ENCODE measurements around the gene MRPL34. TPM values are rescaled to one million over a fixed set of nuclear protein-coding genes. Genes with fewer than 3 reads are reported as not detected.

Gene MRPL34
- total RNA-seq, 1 donor from 2014 or later: 84.9 TPM

DNA sequence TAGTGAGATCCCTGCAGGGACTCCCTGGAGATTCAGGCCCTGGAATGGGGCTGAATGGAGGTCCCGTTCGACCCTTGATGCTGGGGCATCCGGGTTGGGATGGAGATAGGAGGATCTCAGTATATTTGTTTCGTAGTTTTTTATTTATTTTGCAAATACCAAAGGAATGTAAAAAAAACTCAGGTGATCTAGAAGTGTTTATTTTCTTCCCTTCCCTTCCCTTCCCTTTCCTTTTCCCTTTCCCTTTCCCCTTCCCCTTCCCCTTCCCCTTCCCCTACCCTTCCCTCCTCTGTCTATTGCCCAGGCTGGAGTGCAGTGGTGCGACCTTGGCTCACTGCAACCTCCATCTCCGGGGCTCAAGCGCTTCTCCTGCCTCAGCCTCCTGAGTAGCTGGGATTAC, 36.2 kb downstream of the MRPL34 start:
- TF ChIP-seq, protein P1, sequence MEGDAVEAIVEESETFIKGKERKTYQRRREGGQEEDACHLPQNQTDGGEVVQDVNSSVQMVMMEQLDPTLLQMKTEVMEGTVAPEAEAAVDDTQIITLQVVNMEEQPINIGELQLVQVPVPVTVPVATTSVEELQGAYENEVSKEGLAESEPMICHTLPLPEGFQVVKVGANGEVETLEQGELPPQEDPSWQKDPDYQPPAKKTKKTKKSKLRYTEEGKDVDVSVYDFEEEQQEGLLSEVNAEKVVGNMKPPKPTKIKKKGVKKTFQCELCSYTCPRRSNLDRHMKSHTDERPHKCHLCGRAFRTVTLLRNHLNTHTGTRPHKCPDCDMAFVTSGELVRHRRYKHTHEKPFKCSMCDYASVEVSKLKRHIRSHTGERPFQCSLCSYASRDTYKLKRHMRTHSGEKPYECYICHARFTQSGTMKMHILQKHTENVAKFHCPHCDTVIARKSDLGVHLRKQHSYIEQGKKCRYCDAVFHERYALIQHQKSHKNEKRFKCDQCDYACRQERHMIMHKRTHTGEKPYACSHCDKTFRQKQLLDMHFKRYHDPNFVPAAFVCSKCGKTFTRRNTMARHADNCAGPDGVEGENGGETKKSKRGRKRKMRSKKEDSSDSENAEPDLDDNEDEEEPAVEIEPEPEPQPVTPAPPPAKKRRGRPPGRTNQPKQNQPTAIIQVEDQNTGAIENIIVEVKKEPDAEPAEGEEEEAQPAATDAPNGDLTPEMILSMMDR (IDR thresholded peaks at IDR 0.05): no peak
- H3K27me3 ChIP-seq: no peaks in the 10 kb centered on the region
- ATAC-seq: no peak
- no peak overlapping the region for H3K27ac ChIP-seq
- no peaks in the 10 kb centered on the region for H3K36me3 ChIP-seq
- intact Hi-C loops (cut with DNase I): no loop called here
- H3K9me3 ChIP-seq: no peaks in the 10 kb centered on the region
- no peak overlapping the region for H3K4me3 ChIP-seq
- peaks cover 15% of the 10 kb centered on the region for H3K4me1 ChIP-seq
- no peak for DNase-seq

DNA sequence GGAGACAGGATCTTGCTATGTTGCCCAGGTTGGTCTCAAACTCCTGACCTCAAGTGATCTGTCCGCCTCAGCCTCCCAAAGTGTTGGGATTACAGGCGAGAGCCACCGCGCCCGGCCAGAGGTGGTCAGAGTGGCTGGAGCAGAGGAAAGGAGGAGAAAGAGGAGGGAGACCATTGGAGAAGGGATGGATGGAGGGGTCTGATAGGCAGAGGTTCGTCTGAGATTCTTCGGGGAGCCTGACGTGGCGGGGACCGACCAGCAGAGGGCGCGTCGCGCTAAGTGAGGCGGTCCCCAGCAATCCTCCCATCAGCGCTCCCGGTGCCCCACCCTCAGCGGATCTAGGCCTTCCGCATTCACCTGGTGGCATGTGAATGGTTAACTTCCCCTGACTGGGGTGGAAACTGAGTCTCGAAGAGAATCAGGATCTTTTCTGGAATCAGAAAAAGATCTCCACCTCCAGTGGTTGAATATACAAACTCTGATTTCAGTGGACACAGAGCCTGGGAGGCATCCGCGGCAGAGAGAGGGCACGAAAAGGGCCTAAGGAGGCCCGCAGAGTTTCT, 40.5 kb downstream of the MRPL34 start:
- TF ChIP-seq, protein P1 (IDR thresholded peaks at IDR 0.05): peak; percentile 98
- H3K36me3 ChIP-seq: no peaks in the 10 kb centered on the region
- H3K4me3 ChIP-seq: no peak overlapping the region
- no peaks in the 10 kb centered on the region for H3K9me3 ChIP-seq
- intact Hi-C loops (cut with DNase I): loop anchor here (5.0 kb wide), 1 partner anchor 41 kb away; no protein-coding TSS in a partner anchor
- DNase-seq (peak; percentile 87), ATAC-seq (peak; percentile 95)
- no peaks in the 10 kb centered on the region for H3K27me3 ChIP-seq
- H3K27ac ChIP-seq: no peak overlapping the region
- H3K4me1 ChIP-seq: peaks cover 12% of the 10 kb centered on the region

GRCh38 chr19:17347361-17347760, 41.7 kb downstream of the MRPL34 start:
- Histone ChIP-seq H3K4me1 (peaks cover 12% of the 10 kb centered on the region), H3K27ac (no peak overlapping the region), H3K36me3 (no peaks in the 10 kb centered on the region), H3K9me3 (no peaks in the 10 kb centered on the region), H3K27me3 (no peaks in the 10 kb centered on the region), H3K4me3 (no peak overlapping the region)
- DNase-seq (no peak), ATAC-seq (no peak)
- intact Hi-C loops (cut with DNase I): loop anchor here (5.0 kb wide), 1 partner anchor 40 kb away; no protein-coding TSS in a partner anchor
- TF ChIP-seq, protein P1 (IDR thresholded peaks at IDR 0.05): no peak

- Histone ChIP-seq H3K4me1 (peaks cover 12% of the 10 kb centered on the region), H3K27me3 (no peaks in the 10 kb centered on the region), H3K36me3 (no peaks in the 10 kb centered on the region), H3K4me3 (no peak overlapping the region), H3K9me3 (no peaks in the 10 kb centered on the region), H3K27ac (peak overlapping the region; percentile 7)
- ATAC-seq (no peak), DNase-seq (no peak)
- intact Hi-C loops (cut with DNase I): loop anchor here (5.0 kb wide), 1 partner anchor 39 kb away; no protein-coding TSS in a partner anchor
- TF ChIP-seq, protein P1 (IDR thresholded peaks at IDR 0.05): no peak
Measured at GRCh38 chr19:17347877-17348276, 42.2 kb downstream of the MRPL34 start.

DNA sequence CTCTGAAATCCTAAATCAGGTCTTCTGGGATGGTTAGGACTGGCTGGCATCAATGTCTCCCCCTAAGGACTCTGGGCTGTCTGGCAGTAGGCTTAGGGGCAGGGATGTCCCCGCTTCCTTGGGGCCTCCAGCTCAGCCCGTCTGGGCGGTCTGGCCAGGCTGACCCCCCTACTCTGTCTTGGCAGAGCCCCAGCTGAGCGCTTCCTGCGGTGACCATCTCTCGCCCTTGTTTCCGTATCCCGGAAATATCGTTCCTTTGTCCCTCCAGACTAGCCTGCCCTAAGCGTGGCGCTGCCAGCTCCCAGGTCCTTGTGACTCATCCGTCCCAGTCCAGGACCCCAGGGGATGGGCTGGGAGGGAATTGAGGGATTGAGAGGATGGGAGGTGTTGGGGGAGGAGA, 43.0 kb downstream of the MRPL34 start:
- no peak overlapping the region for H3K4me3 ChIP-seq
- peak; percentile 53 for ATAC-seq
- H3K4me1 ChIP-seq: peaks cover 16% of the 10 kb centered on the region
- no peak for DNase-seq
- H3K9me3 ChIP-seq: no peaks in the 10 kb centered on the region
- no peaks in the 10 kb centered on the region for H3K27me3 ChIP-seq
- no peaks in the 10 kb centered on the region for H3K36me3 ChIP-seq
- H3K27ac ChIP-seq: peak overlapping the region; percentile 7
- TF ChIP-seq, protein P1 (IDR thresholded peaks at IDR 0.05): no peak
- intact Hi-C loops (cut with DNase I): loop anchor here (5.0 kb wide), 1 partner anchor 39 kb away; no protein-coding TSS in a partner anchor
